ENCODE results near the gene DNMT1.

DNA sequence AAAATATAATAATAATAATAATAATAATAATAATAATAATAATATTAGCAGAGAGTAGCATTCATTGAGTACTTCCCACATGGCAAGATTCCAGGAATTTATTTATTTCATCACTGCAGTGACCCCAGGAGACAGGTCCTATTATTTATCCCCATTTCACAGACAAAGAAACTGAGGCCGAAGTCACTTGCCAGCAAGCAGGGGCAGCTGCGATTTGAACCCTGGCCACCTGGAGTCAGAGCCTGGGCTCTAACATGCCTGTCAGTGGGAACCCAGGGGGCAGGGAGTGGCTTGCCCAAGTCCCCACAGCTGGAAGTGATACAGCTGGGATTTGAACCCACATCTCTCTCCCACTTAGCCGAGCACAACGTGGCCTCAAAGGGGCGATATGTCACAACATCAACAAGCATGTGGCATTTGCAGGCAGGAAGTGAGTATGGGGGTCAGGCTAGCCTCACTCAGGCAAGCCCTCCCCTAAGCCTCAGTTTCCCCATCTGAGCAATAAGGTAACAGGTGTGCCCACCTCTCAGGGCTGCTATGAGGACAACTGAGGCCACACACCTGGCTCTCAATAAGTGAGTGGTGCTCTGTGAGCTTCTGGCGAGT is 105.7 kb downstream of the DNMT1 start:
- TF ChIP-seq, protein P1, sequence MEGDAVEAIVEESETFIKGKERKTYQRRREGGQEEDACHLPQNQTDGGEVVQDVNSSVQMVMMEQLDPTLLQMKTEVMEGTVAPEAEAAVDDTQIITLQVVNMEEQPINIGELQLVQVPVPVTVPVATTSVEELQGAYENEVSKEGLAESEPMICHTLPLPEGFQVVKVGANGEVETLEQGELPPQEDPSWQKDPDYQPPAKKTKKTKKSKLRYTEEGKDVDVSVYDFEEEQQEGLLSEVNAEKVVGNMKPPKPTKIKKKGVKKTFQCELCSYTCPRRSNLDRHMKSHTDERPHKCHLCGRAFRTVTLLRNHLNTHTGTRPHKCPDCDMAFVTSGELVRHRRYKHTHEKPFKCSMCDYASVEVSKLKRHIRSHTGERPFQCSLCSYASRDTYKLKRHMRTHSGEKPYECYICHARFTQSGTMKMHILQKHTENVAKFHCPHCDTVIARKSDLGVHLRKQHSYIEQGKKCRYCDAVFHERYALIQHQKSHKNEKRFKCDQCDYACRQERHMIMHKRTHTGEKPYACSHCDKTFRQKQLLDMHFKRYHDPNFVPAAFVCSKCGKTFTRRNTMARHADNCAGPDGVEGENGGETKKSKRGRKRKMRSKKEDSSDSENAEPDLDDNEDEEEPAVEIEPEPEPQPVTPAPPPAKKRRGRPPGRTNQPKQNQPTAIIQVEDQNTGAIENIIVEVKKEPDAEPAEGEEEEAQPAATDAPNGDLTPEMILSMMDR (IDR thresholded peaks at IDR 0.05) = no peak
- TF ChIP-seq POLR2A (IDR thresholded peaks at IDR 0.05; ENCODE audit: low read depth) (no peak), POLR2AphosphoS5 (IDR thresholded peaks at IDR 0.05) (no peak)
